ENCODE data around the gene SLC9A9. TPM values are rescaled to one million over a fixed set of nuclear protein-coding genes. Genes with fewer than 3 reads are reported as not detected.

Gene SLC9A9
- polyA plus RNA-seq, 1 experiment: 13.4 TPM

DNA sequence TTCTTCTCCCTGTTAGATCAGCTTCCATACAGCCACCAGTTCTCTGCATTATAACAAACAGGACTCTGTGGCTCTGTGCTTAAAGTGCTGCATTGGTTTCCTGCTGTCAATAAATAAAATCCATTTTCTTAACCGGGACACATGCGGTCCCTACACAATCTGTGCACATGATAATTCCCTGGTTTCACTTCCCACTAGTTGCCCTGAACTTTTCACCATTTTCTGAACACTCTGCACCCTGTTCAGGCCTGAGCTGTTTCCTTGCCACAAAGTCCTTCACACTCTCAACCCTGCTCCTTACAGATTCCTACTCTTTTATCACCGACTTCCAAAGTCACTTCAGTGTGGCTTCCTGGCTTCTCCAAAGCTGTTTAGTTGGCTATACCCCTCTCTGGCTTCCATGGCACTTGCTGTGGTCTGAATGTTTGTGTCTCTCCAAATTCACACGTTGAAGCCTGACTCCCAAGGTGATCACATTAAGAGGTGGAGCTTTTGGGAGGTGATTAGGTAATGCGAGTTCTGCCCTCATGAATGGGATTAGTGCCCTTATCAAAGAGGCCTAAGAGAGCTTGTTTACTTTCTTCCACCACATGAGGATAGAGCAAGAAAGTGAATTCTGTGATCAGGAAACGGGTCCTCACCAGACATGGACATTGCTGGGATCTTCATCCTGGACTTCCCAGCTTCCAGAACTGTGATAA is 495.3 kb downstream of the SLC9A9 start:
- POLR2A ChIA-PET: no interaction called here

GRCh38 chr3:143351895-143352608 is 496.2 kb downstream of the SLC9A9 start:
- TF ChIP-seq, protein P1, sequence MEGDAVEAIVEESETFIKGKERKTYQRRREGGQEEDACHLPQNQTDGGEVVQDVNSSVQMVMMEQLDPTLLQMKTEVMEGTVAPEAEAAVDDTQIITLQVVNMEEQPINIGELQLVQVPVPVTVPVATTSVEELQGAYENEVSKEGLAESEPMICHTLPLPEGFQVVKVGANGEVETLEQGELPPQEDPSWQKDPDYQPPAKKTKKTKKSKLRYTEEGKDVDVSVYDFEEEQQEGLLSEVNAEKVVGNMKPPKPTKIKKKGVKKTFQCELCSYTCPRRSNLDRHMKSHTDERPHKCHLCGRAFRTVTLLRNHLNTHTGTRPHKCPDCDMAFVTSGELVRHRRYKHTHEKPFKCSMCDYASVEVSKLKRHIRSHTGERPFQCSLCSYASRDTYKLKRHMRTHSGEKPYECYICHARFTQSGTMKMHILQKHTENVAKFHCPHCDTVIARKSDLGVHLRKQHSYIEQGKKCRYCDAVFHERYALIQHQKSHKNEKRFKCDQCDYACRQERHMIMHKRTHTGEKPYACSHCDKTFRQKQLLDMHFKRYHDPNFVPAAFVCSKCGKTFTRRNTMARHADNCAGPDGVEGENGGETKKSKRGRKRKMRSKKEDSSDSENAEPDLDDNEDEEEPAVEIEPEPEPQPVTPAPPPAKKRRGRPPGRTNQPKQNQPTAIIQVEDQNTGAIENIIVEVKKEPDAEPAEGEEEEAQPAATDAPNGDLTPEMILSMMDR (IDR thresholded peaks at IDR 0.05; ENCODE audit: low read depth, low read length): no peak
- H3K9me3 ChIP-seq (ENCODE audit: control insufficient read depth, insufficient read depth, low read length): no peaks in the 10 kb centered on the region
- ChIA-PET CTCF (no interaction called here), POLR2A (no interaction called here)
- no peak overlapping the region for H3K27ac ChIP-seq (ENCODE audit: low read depth, low read length)
- no peak overlapping the region for H3K4me3 ChIP-seq (ENCODE audit: low read depth, low read length)
- no peak for DNase-seq (ENCODE audit: low read depth, low spot score)
- H3K27me3 ChIP-seq (ENCODE audit: control insufficient read depth, insufficient read depth, low read length): no peaks in the 10 kb centered on the region

More for the DNA sequence above, 495.3 kb downstream of the SLC9A9 start:
- Histone ChIP-seq H3K27me3 (ENCODE audit: control insufficient read depth, insufficient read depth, low read length) (no peaks in the 10 kb centered on the region), H3K9me3 (ENCODE audit: control insufficient read depth, insufficient read depth, low read length) (no peaks in the 10 kb centered on the region), H3K4me3 (ENCODE audit: low read depth, low read length) (no peak overlapping the region), H3K27ac (ENCODE audit: low read depth, low read length) (no peak overlapping the region)
- CTCF ChIA-PET: no interaction called here
- TF ChIP-seq, protein P1 (IDR thresholded peaks at IDR 0.05; ENCODE audit: low read depth, low read length): no peak
- DNase-seq (ENCODE audit: low read depth, low spot score): no peak

GRCh38 chr3:143351354-143351753 is 496.9 kb downstream of the SLC9A9 start:
- CTCF ChIA-PET: no interaction called here
- Histone ChIP-seq H3K9me3 (ENCODE audit: control insufficient read depth, insufficient read depth, low read length) (no peaks in the 10 kb centered on the region), H3K27ac (ENCODE audit: low read depth, low read length) (no peak overlapping the region), H3K4me3 (ENCODE audit: low read depth, low read length) (no peak overlapping the region), H3K27me3 (ENCODE audit: control insufficient read depth, insufficient read depth, low read length) (no peaks in the 10 kb centered on the region)
- POLR2A ChIA-PET: no interaction called here
- no peak for DNase-seq (ENCODE audit: low read depth, low spot score)
- TF ChIP-seq, protein P1 (IDR thresholded peaks at IDR 0.05; ENCODE audit: low read depth, low read length): no peak

- ChIA-PET CTCF (interaction anchor here (0.6 to 1.2 kb wide), 2 partner anchors 16 to 228 kb away, joined by 3 read pairs; no protein-coding TSS in a partner anchor), POLR2A (no interaction called here)
- no peaks in the 10 kb centered on the region for H3K9me3 ChIP-seq (ENCODE audit: control insufficient read depth, insufficient read depth, low read length)
- TF ChIP-seq, protein P1 (IDR thresholded peaks at IDR 0.05; ENCODE audit: low read depth, low read length): no peak
- H3K27me3 ChIP-seq (ENCODE audit: control insufficient read depth, insufficient read depth, low read length): no peaks in the 10 kb centered on the region
- no peak overlapping the region for H3K27ac ChIP-seq (ENCODE audit: low read depth, low read length)
- H3K4me3 ChIP-seq (ENCODE audit: low read depth, low read length): no peak overlapping the region
- DNase-seq (ENCODE audit: low read depth, low spot score): no peak
Measured at GRCh38 chr3:143349455-143349854, 498.8 kb downstream of the SLC9A9 start.

Data from AG04450 (cell line).